Measurements from ENCODE around the gene VAV2.

VAV2 gene

DNA sequence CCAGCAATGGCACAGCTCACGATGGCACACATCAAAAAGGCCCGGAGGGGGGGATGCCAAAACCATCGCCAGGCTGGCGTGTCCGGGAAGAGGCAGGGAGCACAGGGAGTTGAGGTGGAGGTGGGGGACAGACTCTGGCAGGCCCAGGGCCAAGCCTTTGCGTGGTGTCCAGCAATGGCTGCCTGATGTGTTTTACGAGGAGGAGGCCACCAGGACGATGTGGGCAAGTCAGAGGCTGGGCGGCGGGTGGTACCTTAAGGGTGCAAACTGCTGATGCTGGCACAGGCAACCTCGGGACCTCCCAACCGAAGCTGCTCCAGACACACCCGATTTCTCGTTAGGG lies 4.7 kb downstream of the VAV2 start:
- no peak overlapping the region for H4K91ac ChIP-seq (ENCODE audit: low read depth, low read length)
- no peak overlapping the region for H2BK120ac ChIP-seq (ENCODE audit: insufficient read depth, low read length, poor library complexity)
- H3K4ac ChIP-seq (ENCODE audit: low read depth, low read length), result peak overlapping the region; percentile 89
- no peaks in the 10 kb centered on the region for H3K9me3 ChIP-seq (ENCODE audit: insufficient read depth, low read depth, low read length)
- peaks cover 71% of the 10 kb centered on the region for H3K79me2 ChIP-seq (ENCODE audit: control insufficient read depth, insufficient read depth, low read length, poor library complexity)
- no peak overlapping the region for H3K4me2 ChIP-seq (ENCODE audit: low read length)
- H3K27ac ChIP-seq (ENCODE audit: low read depth, low read length), result no peak overlapping the region
- peaks cover 19 to 30% of the 10 kb centered on the region in 2 experiments for H3K36me3 ChIP-seq (ENCODE audit: control insufficient read depth in 1 of 2, insufficient read depth in 2 of 2, low read length in 2 of 2)
- H3K9ac ChIP-seq (ENCODE audit: low read length), result no peak overlapping the region
- WGBS (ENCODE audit: extremely low coverage, insufficient coverage, insufficient read length), result no CpG with 5 or more reads among the region's 14 CpGs
- H2AFZ ChIP-seq (ENCODE audit: insufficient read depth, low read length, poor library complexity), result no peak overlapping the region
- no peak overlapping the region for H2BK5ac ChIP-seq (ENCODE audit: low read depth, low read length, poor library complexity)
- H3K14ac ChIP-seq (ENCODE audit: low read length), result no peak overlapping the region
- H3K4me3 ChIP-seq (ENCODE audit: low read depth, low read length), result no peak overlapping the region
- no peak overlapping the region for H4K8ac ChIP-seq (ENCODE audit: low read depth, low read length)
- H2BK12ac ChIP-seq (ENCODE audit: low read length), result no peak overlapping the region
- H2AK5ac ChIP-seq (ENCODE audit: low read length), result no peak overlapping the region
- H4K12ac ChIP-seq (ENCODE audit: low read depth, low read length), result no peak overlapping the region
- no peak overlapping the region for H3K18ac ChIP-seq (ENCODE audit: low read length)
- H3K23ac ChIP-seq (ENCODE audit: low read length), result no peak overlapping the region
- no peak for DNase-seq
- peaks cover 23% of the 10 kb centered on the region for H3K79me1 ChIP-seq (ENCODE audit: low read length)
- peaks cover 14 to 17% of the 10 kb centered on the region in 2 experiments for H3K4me1 ChIP-seq (ENCODE audit: control insufficient read depth in 1 of 2, insufficient read depth in 2 of 2, low read length in 2 of 2)
- H3K27me3 ChIP-seq (ENCODE audit: insufficient read depth, low read length), result no peaks in the 10 kb centered on the region

DNA sequence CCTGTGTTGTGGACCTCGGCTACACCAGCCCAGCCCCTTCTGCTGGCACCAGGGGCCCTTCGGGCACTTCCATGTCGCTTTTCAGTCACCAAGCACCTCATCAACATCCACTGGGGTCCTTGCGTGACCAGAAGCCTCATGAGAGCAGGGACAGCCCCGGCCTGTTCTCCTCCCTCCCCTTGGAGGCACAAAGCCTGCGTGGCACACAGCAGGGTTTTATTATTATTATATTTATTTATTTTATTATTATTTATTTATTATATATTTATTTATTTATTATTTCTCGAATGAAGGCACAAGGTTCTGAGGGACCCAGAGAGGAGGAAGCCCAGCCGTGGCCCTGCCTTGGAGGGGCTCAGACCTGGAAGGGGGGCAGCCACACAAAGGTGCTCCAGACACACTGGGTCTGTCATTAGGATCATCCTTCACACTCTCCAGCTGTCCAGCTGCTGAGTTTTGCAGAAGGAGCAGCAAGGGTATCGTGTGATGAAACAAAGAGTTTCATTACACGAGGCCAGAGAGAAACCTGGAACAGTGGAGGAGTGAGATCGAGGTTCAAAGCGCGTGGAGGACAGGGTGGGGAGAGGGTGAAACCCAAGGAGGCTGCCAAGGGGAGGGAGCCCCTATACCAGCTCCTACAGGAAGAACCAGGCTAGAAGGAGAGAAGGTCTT lies 5.2 kb downstream of the VAV2 start:
- Histone ChIP-seq H2BK5ac (ENCODE audit: low read depth, low read length, poor library complexity) (no peak overlapping the region), H3K18ac (ENCODE audit: low read length) (no peak overlapping the region), H3K4me1 (ENCODE audit: control insufficient read depth in 1 of 2, insufficient read depth in 2 of 2, low read length in 2 of 2) (peaks cover 17 to 20% of the 10 kb centered on the region in 2 experiments), H4K91ac (ENCODE audit: low read depth, low read length) (no peak overlapping the region), H3K9ac (ENCODE audit: low read length) (no peak overlapping the region), H2AFZ (ENCODE audit: insufficient read depth, low read length, poor library complexity) (no peak overlapping the region), H3K14ac (ENCODE audit: low read length) (no peak overlapping the region), H3K4me3 (ENCODE audit: low read depth, low read length) (no peak overlapping the region), H4K12ac (ENCODE audit: low read depth, low read length) (no peak overlapping the region), H3K4ac (ENCODE audit: low read depth, low read length) (peak overlapping the region; percentile 91), H3K36me3 (ENCODE audit: control insufficient read depth in 1 of 2, insufficient read depth in 2 of 2, low read length in 2 of 2) (peaks cover 22 to 30% of the 10 kb centered on the region in 2 experiments), H3K23ac (ENCODE audit: low read length) (no peak overlapping the region), H2AK5ac (ENCODE audit: low read length) (no peak overlapping the region), H3K27ac (ENCODE audit: low read depth, low read length) (no peak overlapping the region), H3K27me3 (ENCODE audit: insufficient read depth, low read length) (no peaks in the 10 kb centered on the region), H2BK12ac (ENCODE audit: low read length) (no peak overlapping the region), H3K79me2 (ENCODE audit: control insufficient read depth, insufficient read depth, low read length, poor library complexity) (peaks cover 71% of the 10 kb centered on the region), H3K9me3 (ENCODE audit: insufficient read depth, low read depth, low read length) (no peaks in the 10 kb centered on the region), H4K8ac (ENCODE audit: low read depth, low read length) (no peak overlapping the region), H2BK120ac (ENCODE audit: insufficient read depth, low read length, poor library complexity) (no peak overlapping the region), H3K4me2 (ENCODE audit: low read length) (no peak overlapping the region), H3K79me1 (ENCODE audit: low read length) (peaks cover 19% of the 10 kb centered on the region)
- no peak for DNase-seq
- no CpG with 5 or more reads among the region's 13 CpGs for WGBS (ENCODE audit: extremely low coverage, insufficient coverage, insufficient read length)

DNA sequence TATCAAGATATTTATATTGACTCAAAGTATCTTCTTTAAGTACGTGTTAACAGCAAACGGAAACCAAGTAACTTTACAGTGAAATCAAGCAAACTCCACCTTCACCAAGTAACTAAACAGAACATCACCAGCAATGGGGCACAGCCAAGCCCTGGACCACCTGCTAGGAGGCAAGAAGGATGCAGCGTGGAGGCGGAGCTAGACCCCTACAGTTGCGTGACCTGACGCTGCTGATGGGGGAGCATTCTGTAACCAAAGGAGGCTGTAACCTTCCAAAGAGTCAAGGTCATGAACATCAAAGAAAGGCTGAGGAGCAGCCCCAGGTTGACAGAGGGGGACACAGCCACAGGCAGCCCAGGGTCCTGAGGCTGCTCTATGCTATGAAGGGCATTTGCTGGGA lies 6.1 kb downstream of the VAV2 start:
- Histone ChIP-seq H3K4me2 (ENCODE audit: low read length) (no peak overlapping the region), H3K18ac (ENCODE audit: low read length) (no peak overlapping the region), H2BK12ac (ENCODE audit: low read length) (no peak overlapping the region), H3K4ac (ENCODE audit: low read depth, low read length) (peak overlapping the region; percentile 90), H2AFZ (ENCODE audit: insufficient read depth, low read length, poor library complexity) (no peak overlapping the region), H3K36me3 (ENCODE audit: control insufficient read depth in 1 of 2, insufficient read depth in 2 of 2, low read length in 2 of 2) (peaks cover 28 to 35% of the 10 kb centered on the region in 2 experiments), H3K4me3 (ENCODE audit: low read depth, low read length) (no peak overlapping the region), H4K8ac (ENCODE audit: low read depth, low read length) (no peak overlapping the region), H2AK5ac (ENCODE audit: low read length) (no peak overlapping the region), H3K9me3 (ENCODE audit: insufficient read depth, low read depth, low read length) (no peaks in the 10 kb centered on the region), H3K14ac (ENCODE audit: low read length) (no peak overlapping the region), H3K27ac (ENCODE audit: low read depth, low read length) (no peak overlapping the region), H2BK5ac (ENCODE audit: low read depth, low read length, poor library complexity) (no peak overlapping the region), H4K91ac (ENCODE audit: low read depth, low read length) (no peak overlapping the region), H4K12ac (ENCODE audit: low read depth, low read length) (no peak overlapping the region), H3K27me3 (ENCODE audit: insufficient read depth, low read length) (no peaks in the 10 kb centered on the region), H3K4me1 (ENCODE audit: control insufficient read depth in 1 of 2, insufficient read depth in 2 of 2, low read length in 2 of 2) (peaks cover 17 to 24% of the 10 kb centered on the region in 2 experiments), H3K23ac (ENCODE audit: low read length) (no peak overlapping the region), H3K79me2 (ENCODE audit: control insufficient read depth, insufficient read depth, low read length, poor library complexity) (peaks cover 70% of the 10 kb centered on the region), H2BK120ac (ENCODE audit: insufficient read depth, low read length, poor library complexity) (no peak overlapping the region), H3K79me1 (ENCODE audit: low read length) (peaks cover 11% of the 10 kb centered on the region), H3K9ac (ENCODE audit: low read length) (no peak overlapping the region)
- no peak for DNase-seq
- WGBS (ENCODE audit: extremely low coverage, insufficient coverage, insufficient read length), result no CpG with 5 or more reads among the region's 6 CpGs

DNA sequence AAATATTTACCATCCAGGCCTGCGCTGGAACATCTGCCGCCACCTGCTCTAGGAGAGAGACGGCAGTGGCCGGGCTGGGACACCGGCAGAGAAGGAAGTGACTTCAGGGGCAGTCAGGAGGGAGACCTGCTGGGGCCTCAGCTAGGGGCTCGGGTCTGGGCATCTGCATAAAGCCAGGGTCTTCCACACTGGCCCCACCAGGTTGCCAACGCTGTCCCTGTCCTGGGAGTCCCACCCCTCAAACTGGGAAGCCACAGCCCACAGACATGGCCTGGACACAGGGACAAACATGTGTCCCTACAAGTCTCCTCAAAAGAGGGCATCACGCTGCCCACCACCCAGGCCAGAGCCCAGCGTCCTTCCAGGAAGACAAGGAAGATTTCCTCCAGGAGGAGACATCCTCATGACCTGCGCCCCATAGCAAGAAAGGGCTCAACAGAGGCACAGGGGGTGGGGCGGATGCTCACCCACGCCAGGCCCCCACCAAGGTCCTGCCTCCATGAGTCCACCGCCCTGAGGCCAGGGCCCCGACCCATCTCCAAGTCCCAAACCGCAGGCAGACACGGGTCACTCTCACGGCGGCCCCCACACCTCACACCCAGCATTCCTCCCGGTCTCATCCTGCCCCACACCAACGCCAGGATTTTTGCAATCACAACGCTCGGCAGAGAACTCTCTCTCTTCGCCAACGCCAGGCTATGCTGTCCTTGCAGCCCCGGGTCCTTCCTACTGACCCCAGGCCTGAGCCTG lies 9.0 kb downstream of the VAV2 start:
- Histone ChIP-seq H2BK12ac (ENCODE audit: low read length) (no peak overlapping the region), H4K8ac (ENCODE audit: low read depth, low read length) (no peak overlapping the region), H2AK5ac (ENCODE audit: low read length) (no peak overlapping the region), H2BK5ac (ENCODE audit: low read depth, low read length, poor library complexity) (no peak overlapping the region), H3K36me3 (ENCODE audit: control insufficient read depth in 1 of 2, insufficient read depth in 2 of 2, low read length in 2 of 2) (peaks cover 32 to 40% of the 10 kb centered on the region in 2 experiments), H4K91ac (ENCODE audit: low read depth, low read length) (no peak overlapping the region), H3K4ac (ENCODE audit: low read depth, low read length) (peak overlapping the region; percentile 95), H4K12ac (ENCODE audit: low read depth, low read length) (no peak overlapping the region), H3K9ac (ENCODE audit: low read length) (no peak overlapping the region), H3K79me2 (ENCODE audit: control insufficient read depth, insufficient read depth, low read length, poor library complexity) (peaks cover 76% of the 10 kb centered on the region), H3K27me3 (ENCODE audit: insufficient read depth, low read length) (no peaks in the 10 kb centered on the region), H3K27ac (ENCODE audit: low read depth, low read length) (no peak overlapping the region), H3K79me1 (ENCODE audit: low read length) (peaks cover 1% of the 10 kb centered on the region), H3K14ac (ENCODE audit: low read length) (no peak overlapping the region), H2BK120ac (ENCODE audit: insufficient read depth, low read length, poor library complexity) (no peak overlapping the region), H3K4me1 (ENCODE audit: control insufficient read depth in 1 of 2, insufficient read depth in 2 of 2, low read length in 2 of 2) (peaks cover 24 to 38% of the 10 kb centered on the region in 2 experiments), H3K23ac (ENCODE audit: low read length) (no peak overlapping the region), H3K4me3 (ENCODE audit: low read depth, low read length) (no peak overlapping the region), H3K4me2 (ENCODE audit: low read length) (no peak overlapping the region), H2AFZ (ENCODE audit: insufficient read depth, low read length, poor library complexity) (no peak overlapping the region), H3K9me3 (ENCODE audit: insufficient read depth, low read depth, low read length) (no peaks in the 10 kb centered on the region), H3K18ac (ENCODE audit: low read length) (no peak overlapping the region)
- DNase-seq, result no peak
- WGBS (ENCODE audit: extremely low coverage, insufficient coverage, insufficient read length), result no CpG with 5 or more reads among the region's 25 CpGs
